ENCODE data around the gene CDH6. TPM values are rescaled to one million over a fixed set of nuclear protein-coding genes. Genes with fewer than 3 reads are reported as not detected.

CDH6 gene
- total RNA-seq, 1 experiment from 2014 or later = 0.12 TPM

DNA sequence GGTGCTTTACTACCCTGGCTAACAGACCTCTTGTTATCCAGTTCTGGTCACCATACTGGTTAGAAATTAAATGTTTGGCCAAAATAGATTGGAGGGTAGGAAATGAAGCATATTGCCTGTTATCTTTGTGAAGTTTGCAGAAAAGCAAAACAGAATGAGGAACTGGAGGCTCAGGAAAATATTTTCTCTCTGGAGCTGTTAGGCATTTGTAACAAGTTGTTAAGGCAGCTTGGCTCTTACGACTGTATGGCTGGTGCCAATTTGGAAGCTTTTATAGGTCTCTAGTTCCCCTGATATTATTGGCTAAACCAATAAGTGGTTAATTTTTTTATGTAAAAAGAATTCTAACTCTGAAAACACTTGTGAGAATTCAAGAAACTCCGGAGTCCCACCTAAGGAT, 35.8 kb downstream of the CDH6 start:
- Histone ChIP-seq H3K27ac (ENCODE audit: low read depth, low read length) (no peak overlapping the region), H3K36me3 (ENCODE audit: control insufficient read depth in 1 of 2, insufficient read depth in 2 of 2, low read length in 2 of 2) (no peaks in the 10 kb centered on the region), H3K9me3 (ENCODE audit: control insufficient read depth in 1 of 2, insufficient read depth in 1 of 2, low read depth in 1 of 2, low read length in 2 of 2) (no peaks in the 10 kb centered on the region), H2AFZ (ENCODE audit: low read depth, low read length, poor library complexity, severe bottlenecking) (no peak overlapping the region), H3K79me2 (ENCODE audit: insufficient read depth, low read length) (no peaks in the 10 kb centered on the region), H3K27me3 (ENCODE audit: insufficient read depth, low read length) (no peaks in the 10 kb centered on the region), H4K20me1 (ENCODE audit: insufficient read depth) (no peaks in the 10 kb centered on the region), H3K9ac (ENCODE audit: low read length) (no peak overlapping the region), H3K4me3 (replicated peaks in 1 of 2; ENCODE audit: low read depth in 1 of 2, low read length in 2 of 2) (no peak overlapping the region), H3K4me1 (ENCODE audit: control insufficient read depth in 1 of 2, insufficient read depth in 2 of 2, low read length in 2 of 2) (no peaks in the 10 kb centered on the region), H3K9me2 (ENCODE audit: insufficient read depth) (no peaks in the 10 kb centered on the region), H3K4me2 (ENCODE audit: low read length) (no peak overlapping the region)
- RAD21 ChIA-PET (ENCODE audit: low non-redundant PET in 1 of 2, low total read pairs in 2 of 2, uncharacterized antibody in 2 of 2, unreplicated experiment in 2 of 2) = no interaction called here
- POLR2A ChIA-PET = no interaction called here
- CTCF ChIA-PET = no interaction called here
- BruUV-seq (replicated peaks) = no TSS peak
- TF ChIP-seq, protein P1, sequence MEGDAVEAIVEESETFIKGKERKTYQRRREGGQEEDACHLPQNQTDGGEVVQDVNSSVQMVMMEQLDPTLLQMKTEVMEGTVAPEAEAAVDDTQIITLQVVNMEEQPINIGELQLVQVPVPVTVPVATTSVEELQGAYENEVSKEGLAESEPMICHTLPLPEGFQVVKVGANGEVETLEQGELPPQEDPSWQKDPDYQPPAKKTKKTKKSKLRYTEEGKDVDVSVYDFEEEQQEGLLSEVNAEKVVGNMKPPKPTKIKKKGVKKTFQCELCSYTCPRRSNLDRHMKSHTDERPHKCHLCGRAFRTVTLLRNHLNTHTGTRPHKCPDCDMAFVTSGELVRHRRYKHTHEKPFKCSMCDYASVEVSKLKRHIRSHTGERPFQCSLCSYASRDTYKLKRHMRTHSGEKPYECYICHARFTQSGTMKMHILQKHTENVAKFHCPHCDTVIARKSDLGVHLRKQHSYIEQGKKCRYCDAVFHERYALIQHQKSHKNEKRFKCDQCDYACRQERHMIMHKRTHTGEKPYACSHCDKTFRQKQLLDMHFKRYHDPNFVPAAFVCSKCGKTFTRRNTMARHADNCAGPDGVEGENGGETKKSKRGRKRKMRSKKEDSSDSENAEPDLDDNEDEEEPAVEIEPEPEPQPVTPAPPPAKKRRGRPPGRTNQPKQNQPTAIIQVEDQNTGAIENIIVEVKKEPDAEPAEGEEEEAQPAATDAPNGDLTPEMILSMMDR (IDR thresholded peaks at IDR 0.05 in 2 of 3, conservative IDR thresholded peaks at IDR 0.05 in 1 of 3; ENCODE audit: borderline replicate concordance in 1 of 3, insufficient read depth in 1 of 3, low read depth in 2 of 3, low read length in 2 of 3) = no peak
- TF ChIP-seq YY1 (IDR thresholded peaks at IDR 0.05; ENCODE audit: extremely low read depth, insufficient replicate concordance, low read depth, low read length) = no peak
- DNase-seq (ENCODE audit: low read depth, low spot score) (no peak), ATAC-seq (no peak)
- intact Hi-C loops (cut with micrococcal nuclease) = no loop called here

DNA sequence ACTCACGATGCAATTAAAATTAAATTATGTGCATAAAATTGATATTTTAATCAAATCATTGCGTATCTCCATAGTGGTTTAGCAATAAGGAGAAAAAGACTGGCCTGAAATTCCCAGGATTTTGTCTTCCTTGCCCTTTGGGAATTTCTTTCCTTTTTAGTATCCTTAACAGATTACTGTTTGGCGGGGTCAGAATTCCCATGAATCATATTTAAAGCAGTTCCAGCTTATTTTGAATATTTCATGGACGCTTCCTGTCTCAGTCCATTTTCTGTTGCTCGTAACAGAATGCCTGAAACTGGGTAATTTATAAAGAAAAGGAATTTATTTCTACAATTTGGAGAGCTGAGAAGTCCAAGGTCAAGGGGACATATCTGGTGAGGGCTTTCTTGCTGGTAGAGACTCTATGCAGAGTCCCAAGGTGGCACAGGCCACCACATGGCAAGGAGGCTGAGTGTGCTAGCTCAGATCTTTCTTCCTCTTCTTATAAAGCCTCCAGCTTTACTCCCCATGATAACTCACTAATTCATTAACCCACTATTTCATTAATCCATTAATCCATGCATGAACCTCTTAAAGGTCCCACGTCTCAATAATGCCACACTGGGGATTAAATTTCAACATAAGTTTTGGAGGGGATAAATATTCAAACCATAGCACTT, 37.8 kb downstream of the CDH6 start:
- Histone ChIP-seq H3K27me3 (ENCODE audit: insufficient read depth, low read length) (no peaks in the 10 kb centered on the region), H3K9me2 (ENCODE audit: insufficient read depth) (no peaks in the 10 kb centered on the region), H2AFZ (ENCODE audit: low read depth, low read length, poor library complexity, severe bottlenecking) (no peak overlapping the region), H3K27ac (ENCODE audit: low read depth, low read length) (no peak overlapping the region), H3K4me3 (replicated peaks in 1 of 2; ENCODE audit: low read depth in 1 of 2, low read length in 2 of 2) (no peak overlapping the region), H4K20me1 (ENCODE audit: insufficient read depth) (no peaks in the 10 kb centered on the region), H3K9me3 (ENCODE audit: control insufficient read depth in 1 of 2, insufficient read depth in 1 of 2, low read depth in 1 of 2, low read length in 2 of 2) (no peaks in the 10 kb centered on the region), H3K9ac (ENCODE audit: low read length) (no peak overlapping the region), H3K79me2 (ENCODE audit: insufficient read depth, low read length) (no peaks in the 10 kb centered on the region), H3K36me3 (ENCODE audit: control insufficient read depth in 1 of 2, insufficient read depth in 2 of 2, low read length in 2 of 2) (no peaks in the 10 kb centered on the region), H3K4me1 (ENCODE audit: control insufficient read depth in 1 of 2, insufficient read depth in 2 of 2, low read length in 2 of 2) (no peaks in the 10 kb centered on the region), H3K4me2 (ENCODE audit: low read length) (no peak overlapping the region)
- CTCF ChIA-PET = interaction anchor here (1.2 to 1.4 kb wide), 2 partner anchors 39 to 1191 kb away, joined by 4 to 5 read pairs; no protein-coding TSS in a partner anchor
- BruUV-seq (replicated peaks) = no TSS peak
- DNase-seq (ENCODE audit: low read depth, low spot score) = no peak
- ATAC-seq = no peak
- RAD21 ChIA-PET (ENCODE audit: low non-redundant PET in 1 of 2, low total read pairs in 2 of 2, uncharacterized antibody in 2 of 2, unreplicated experiment in 2 of 2) = no interaction called here
- POLR2A ChIA-PET = no interaction called here
- intact Hi-C loops (cut with micrococcal nuclease) = no loop called here
- TF ChIP-seq, protein P2, sequence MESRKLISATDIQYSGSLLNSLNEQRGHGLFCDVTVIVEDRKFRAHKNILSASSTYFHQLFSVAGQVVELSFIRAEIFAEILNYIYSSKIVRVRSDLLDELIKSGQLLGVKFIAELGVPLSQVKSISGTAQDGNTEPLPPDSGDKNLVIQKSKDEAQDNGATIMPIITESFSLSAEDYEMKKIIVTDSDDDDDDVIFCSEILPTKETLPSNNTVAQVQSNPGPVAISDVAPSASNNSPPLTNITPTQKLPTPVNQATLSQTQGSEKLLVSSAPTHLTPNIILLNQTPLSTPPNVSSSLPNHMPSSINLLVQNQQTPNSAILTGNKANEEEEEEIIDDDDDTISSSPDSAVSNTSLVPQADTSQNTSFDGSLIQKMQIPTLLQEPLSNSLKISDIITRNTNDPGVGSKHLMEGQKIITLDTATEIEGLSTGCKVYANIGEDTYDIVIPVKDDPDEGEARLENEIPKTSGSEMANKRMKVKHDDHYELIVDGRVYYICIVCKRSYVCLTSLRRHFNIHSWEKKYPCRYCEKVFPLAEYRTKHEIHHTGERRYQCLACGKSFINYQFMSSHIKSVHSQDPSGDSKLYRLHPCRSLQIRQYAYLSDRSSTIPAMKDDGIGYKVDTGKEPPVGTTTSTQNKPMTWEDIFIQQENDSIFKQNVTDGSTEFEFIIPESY (IDR thresholded peaks at IDR 0.05; ENCODE audit: extremely low read depth, insufficient replicate concordance, low read length) = no peak
- TF ChIP-seq ZNF274 (IDR thresholded peaks at IDR 0.05; ENCODE audit: low read depth, low read length) = no peak
- TF ChIP-seq EZH2 (IDR thresholded peaks at IDR 0.05) = no peak
- TF ChIP-seq EGR1 (IDR thresholded peaks at IDR 0.05; ENCODE audit: low read depth) = no peak
- TF ChIP-seq FOSL1 (IDR thresholded peaks at IDR 0.05; ENCODE audit: low read depth) = no peak
- TF ChIP-seq SIN3A (IDR thresholded peaks at IDR 0.05; ENCODE audit: low read depth) = no peak
- TF ChIP-seq, protein P3, sequence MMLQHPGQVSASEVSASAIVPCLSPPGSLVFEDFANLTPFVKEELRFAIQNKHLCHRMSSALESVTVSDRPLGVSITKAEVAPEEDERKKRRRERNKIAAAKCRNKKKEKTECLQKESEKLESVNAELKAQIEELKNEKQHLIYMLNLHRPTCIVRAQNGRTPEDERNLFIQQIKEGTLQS (IDR thresholded peaks at IDR 0.05) = no peak
- TF ChIP-seq, protein P1 (IDR thresholded peaks at IDR 0.05 in 2 of 3, conservative IDR thresholded peaks at IDR 0.05 in 1 of 3; ENCODE audit: borderline replicate concordance in 1 of 3, insufficient read depth in 1 of 3, low read depth in 2 of 3, low read length in 2 of 3) = no peak
- no peak for TF ChIP-seq CBX3 (IDR thresholded peaks at IDR 0.05; ENCODE audit: low read depth)
- TF ChIP-seq JUND (IDR thresholded peaks at IDR 0.05) = no peak
- no peak for TF ChIP-seq POLR2AphosphoS5 (IDR thresholded peaks at IDR 0.05; ENCODE audit: low read depth, low read length)
